Psoas muscle (tissue), 8 donors: Measurements from ENCODE around the gene TADA2B. TPM values are rescaled to one million over a fixed set of nuclear protein-coding genes. Genes with fewer than 3 reads are reported as not detected.

Experiments used
- ATAC-seq, 4 donors: fragments of 200-7000 bp; cut with Tn5 transposase; one replicate each; pipeline ENCODE4 v1.9.1; 2020; ENCODE audit warnings: moderate library complexity in 3 of 4, mild to moderate bottlenecking in 2 of 4
- DNase-seq, 2 donors: peaks; one replicate each; pipeline ENCODE4 v3.0.0-alpha.2; 2020
- H3K27ac ChIP-seq: fragments of 200-600 bp; one replicate; pipeline ENCODE4 v1.8.0; 2022
- H3K27me3 ChIP-seq, 3 donors: fragments of 200-600 bp in 1 of 3; one replicate each; pipeline versions ENCODE4 v1.6.1 to v1.8.0; 2013 to 2022; ENCODE audit warnings: low read length in 2 of 3, mild to moderate bottlenecking in 2 of 3, moderate library complexity in 1 of 3; ENCODE audit not compliant: insufficient read depth in 3 of 3
- H3K36me3 ChIP-seq, 2 donors: fragments of 200-600 bp in 1 of 2; one replicate each; pipeline versions ENCODE4 v1.6.1 to v1.8.0; 2013 to 2022; ENCODE audit warnings: low read depth in 1 of 2, mild to moderate bottlenecking in 1 of 2, moderate library complexity in 1 of 2; ENCODE audit not compliant: insufficient read depth in 1 of 2
- H3K4me1 ChIP-seq: fragments of 200-600 bp; one replicate; pipeline ENCODE4 v1.8.0; 2022
- H3K4me3 ChIP-seq: fragments of 200-600 bp; one replicate; pipeline ENCODE4 v1.8.0; 2022; ENCODE audit warnings: mild to moderate bottlenecking
- H3K9me3 ChIP-seq: fragments of 200-600 bp; one replicate; pipeline ENCODE4 v1.8.0; 2022
- WGBS, 3 donors: extraction: QIAGEN DNeasy Blood & Tissue Kit; methylation state at CpG; one replicate each; pipeline versions ENCODE4 v1.1.6 to v1.1.7; 2013; 5-methylcytosine and 5-hydroxymethylcytosine counted together
- intact Hi-C, 2 donors: fragments of 100-400 bp; cut with DNase I; formaldehyde crosslinking; loops; one replicate each; pipeline versions ENCODE4 v1.11.0 to v1.14.2; 2022
- polyA plus RNA-seq, 3 donors: library from polyadenylated mRNA; stranded (reverse); fragments of 200-250 nt; gene quantifications; one replicate each; pipeline ENCODE4 v1.2.3, GENCODE V29; 2013
- total RNA-seq, 4 donors: library from RNA; stranded (reverse); fragmentation: NEBNext Ultra II Directional in 2 of 4; extraction: Animal tissue kit (Norgen Biotek cat#: 25700) in 2 of 4; gene quantifications; one replicate each; pipeline versions ENCODE4 v1.2.1 to v1.2.4, GENCODE V29; 2021 to 2023
- TF ChIP-seq, protein P1 (sequence below): fragments of 200-600 bp; IDR thresholded peaks from one replicate; pipeline ENCODE4 v1.8.0; 2022; ENCODE audit warnings: antibody characterized with exemption
- donor health status: healthy with polysubstance abuse.
- donor health status: DM: no; HTN: no; CAD: no; lungs with moderate emphysema.
- donor health status: Bipolar disorder and iron deficiency.
- donor health status: healthy.
- donor health status: DM: yes; HTN: yes; CAD: no.
- donor health status: DM: no; HTN: no; CAD: no.
- donor health status: DM: no; HTN: no; CAD: no.
- donor health status: DM: yes; HTN: yes; CAD: no.

The TADA2B gene
- total and polyA plus RNA-seq, 7 donors: 21.0 to 70.3 (median 47.0) TPM

DNA sequence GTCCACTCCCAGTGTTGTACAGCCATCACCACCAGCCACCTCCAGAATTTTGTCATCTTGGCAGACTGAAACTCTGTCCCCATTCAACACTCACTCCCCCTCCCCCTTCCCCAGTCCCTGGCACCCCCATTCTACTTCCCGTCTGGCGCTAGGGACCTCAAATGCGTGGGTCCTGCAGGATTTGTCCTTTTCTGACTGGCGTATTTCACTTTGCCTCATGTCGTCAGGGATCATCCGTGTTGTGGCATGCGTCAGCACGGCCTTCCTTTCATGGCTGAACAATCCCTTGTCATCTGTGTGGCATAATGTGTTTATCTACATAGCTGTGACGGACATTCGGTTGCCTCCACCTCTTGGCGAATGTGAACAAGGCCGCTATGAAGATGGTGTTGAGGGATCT, 5.5 kb downstream of the TADA2B start:
- intact Hi-C loops: no loop called here
- 88 to 94% (median 90%) methylated on average over 12 of the region's 12 CpGs for WGBS, 3 donors
- DNase-seq (no peak), ATAC-seq (no peak)
- TF ChIP-seq, protein P1, sequence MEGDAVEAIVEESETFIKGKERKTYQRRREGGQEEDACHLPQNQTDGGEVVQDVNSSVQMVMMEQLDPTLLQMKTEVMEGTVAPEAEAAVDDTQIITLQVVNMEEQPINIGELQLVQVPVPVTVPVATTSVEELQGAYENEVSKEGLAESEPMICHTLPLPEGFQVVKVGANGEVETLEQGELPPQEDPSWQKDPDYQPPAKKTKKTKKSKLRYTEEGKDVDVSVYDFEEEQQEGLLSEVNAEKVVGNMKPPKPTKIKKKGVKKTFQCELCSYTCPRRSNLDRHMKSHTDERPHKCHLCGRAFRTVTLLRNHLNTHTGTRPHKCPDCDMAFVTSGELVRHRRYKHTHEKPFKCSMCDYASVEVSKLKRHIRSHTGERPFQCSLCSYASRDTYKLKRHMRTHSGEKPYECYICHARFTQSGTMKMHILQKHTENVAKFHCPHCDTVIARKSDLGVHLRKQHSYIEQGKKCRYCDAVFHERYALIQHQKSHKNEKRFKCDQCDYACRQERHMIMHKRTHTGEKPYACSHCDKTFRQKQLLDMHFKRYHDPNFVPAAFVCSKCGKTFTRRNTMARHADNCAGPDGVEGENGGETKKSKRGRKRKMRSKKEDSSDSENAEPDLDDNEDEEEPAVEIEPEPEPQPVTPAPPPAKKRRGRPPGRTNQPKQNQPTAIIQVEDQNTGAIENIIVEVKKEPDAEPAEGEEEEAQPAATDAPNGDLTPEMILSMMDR: no peak
- Histone ChIP-seq H3K36me3 (no peaks in the 10 kb centered on the region), H3K27ac (no peak overlapping the region), H3K4me3 (no peak overlapping the region), H3K27me3 (no peaks in the 10 kb centered on the region), H3K4me1 (peaks cover 67% of the 10 kb centered on the region), H3K9me3 (no peaks in the 10 kb centered on the region)

DNA sequence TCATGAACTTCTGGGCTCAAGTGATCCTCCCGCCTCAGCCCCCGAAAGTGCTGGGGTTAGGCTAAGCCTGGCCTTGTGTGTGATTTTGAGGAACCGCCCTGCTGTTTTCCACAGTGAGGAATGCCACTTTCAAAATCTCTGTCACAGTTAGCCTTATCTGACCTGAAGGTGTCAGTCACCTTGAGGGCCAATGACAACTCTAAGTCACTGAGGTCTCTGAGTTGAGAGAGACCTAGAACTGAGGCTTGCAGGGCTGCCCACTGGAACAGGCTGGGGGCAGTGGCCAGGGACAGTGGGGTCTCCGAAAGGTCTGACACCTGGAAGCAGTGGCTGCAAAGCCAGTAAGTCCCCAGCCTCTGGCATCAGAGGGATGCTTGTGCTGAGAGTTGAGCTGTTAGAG, 6.1 kb downstream of the TADA2B start:
- Histone ChIP-seq H3K4me1 (peaks cover 68% of the 10 kb centered on the region), H3K27ac (no peak overlapping the region)

GRCh38 chr4:7049739-7050138, 6.6 kb downstream of the TADA2B start:
- Histone ChIP-seq H3K4me3 (no peak overlapping the region), H3K4me1 (peaks cover 65% of the 10 kb centered on the region), H3K27ac (no peak overlapping the region), H3K36me3 (peaks cover 0 to 11% of the 10 kb centered on the region in 2 donors), H3K27me3 (no peaks in the 10 kb centered on the region), H3K9me3 (no peaks in the 10 kb centered on the region)
- TF ChIP-seq, protein P1: no peak
- ATAC-seq (no peak), DNase-seq (no peak)
- intact Hi-C loops: no loop called here
- WGBS, 3 donors: 77 to 93% (median 86%) methylated on average over 11 of the region's 11 CpGs

More for the DNA sequence above, 6.1 kb downstream of the TADA2B start:
- no peaks in the 10 kb centered on the region for H3K9me3 ChIP-seq
- ATAC-seq: no peak
- DNase-seq: no peak
- TF ChIP-seq, protein P1: no peak
- H3K4me3 ChIP-seq: no peak overlapping the region
- H3K36me3 ChIP-seq: peaks cover 0 to 6% of the 10 kb centered on the region in 2 donors
- H3K27me3 ChIP-seq: no peaks in the 10 kb centered on the region
- intact Hi-C loops: no loop called here
- 88 to 99% (median 89%) methylated on average over 4 of the region's 4 CpGs for WGBS, 3 donors

GRCh38 chr4:7050481-7051143, 7.4 kb downstream of the TADA2B start:
- TF ChIP-seq, protein P1: no peak
- DNase-seq: no peak

DNA sequence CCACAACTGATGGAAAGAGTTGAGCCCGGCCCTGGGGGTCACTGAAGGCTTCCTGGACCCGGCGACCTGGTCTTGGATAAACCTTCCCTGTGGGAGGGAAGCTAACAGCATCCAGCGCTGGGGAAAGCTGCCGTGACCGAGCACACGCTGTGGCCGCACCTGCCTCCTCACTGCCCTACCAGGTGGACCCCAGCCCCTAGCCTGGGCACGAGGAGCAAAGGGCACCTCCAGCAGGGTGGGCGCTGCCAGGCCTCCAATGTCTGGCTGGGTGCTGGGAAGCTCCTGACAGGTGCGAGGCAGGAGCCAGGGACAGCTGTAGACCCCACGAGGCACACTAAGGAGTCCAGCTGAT, 7.9 kb downstream of the TADA2B start:
- intact Hi-C loops: no loop called here
- DNase-seq (no peak), ATAC-seq (no peak)
- no peaks in the 10 kb centered on the region for H3K9me3 ChIP-seq
- H3K36me3 ChIP-seq: peaks cover 3 to 24% of the 10 kb centered on the region in 2 donors
- TF ChIP-seq, protein P1: no peak
- H3K27me3 ChIP-seq: no peaks in the 10 kb centered on the region
- no peak overlapping the region for H3K4me3 ChIP-seq
- H3K27ac ChIP-seq: no peak overlapping the region
- WGBS, 3 donors: 68 to 82% (median 75%) methylated on average over 12 of the region's 12 CpGs
- peaks cover 51% of the 10 kb centered on the region for H3K4me1 ChIP-seq

More at GRCh38 chr4:7050481-7051143, 7.4 kb downstream of the TADA2B start:
- Histone ChIP-seq H3K36me3 (peaks cover 3 to 19% of the 10 kb centered on the region in 2 donors), H3K9me3 (no peaks in the 10 kb centered on the region), H3K27me3 (no peaks in the 10 kb centered on the region), H3K4me1 (peaks cover 56% of the 10 kb centered on the region), H3K27ac (no peak overlapping the region), H3K4me3 (no peak overlapping the region)
- WGBS, 3 donors: 83 to 91% (median 88%) methylated on average over 36 of the region's 36 CpGs
- intact Hi-C loops: no loop called here
- ATAC-seq: no peak
